IPS-20b (cell line): ENCODE results near the gene KCTD17.

Experiments
- H3K27ac ChIP-seq: one replicate; pipeline ENCODE4 v1.5.1; 2013; ENCODE audit warnings: low read length
- H3K27me3 ChIP-seq: 2 replicates; pipeline ENCODE4 v1.6.1; 2013; ENCODE audit warnings: mild to moderate bottlenecking, low read length, inconsistent platforms; ENCODE audit not compliant: insufficient read depth
- H3K36me3 ChIP-seq: 2 replicates; pipeline ENCODE4 v1.6.1; 2013; ENCODE audit warnings: low read depth, mild to moderate bottlenecking, inconsistent platforms, low read length, moderate library complexity; ENCODE audit not compliant: insufficient read depth
- H3K4me1 ChIP-seq: 2 replicates; pipeline ENCODE4 v1.6.1; 2013; ENCODE audit warnings: mild to moderate bottlenecking, control low read depth, inconsistent platforms, low read length, moderate library complexity; ENCODE audit not compliant: insufficient read depth
- H3K4me3 ChIP-seq: 2 replicates; pipeline ENCODE4 v1.5.1; 2013; ENCODE audit warnings: mild to moderate bottlenecking, low read length, inconsistent platforms
- H3K9ac ChIP-seq: 2 replicates; pipeline ENCODE4 v1.6.1; 2013; ENCODE audit warnings: low read depth, mild to moderate bottlenecking, inconsistent platforms, low read length, moderate library complexity
- H3K9me3 ChIP-seq: 2 replicates; pipeline ENCODE4 v1.6.1; 2013; ENCODE audit warnings: mild to moderate bottlenecking, low read depth, low read length, inconsistent platforms; ENCODE audit not compliant: insufficient read depth

Gene KCTD17

DNA sequence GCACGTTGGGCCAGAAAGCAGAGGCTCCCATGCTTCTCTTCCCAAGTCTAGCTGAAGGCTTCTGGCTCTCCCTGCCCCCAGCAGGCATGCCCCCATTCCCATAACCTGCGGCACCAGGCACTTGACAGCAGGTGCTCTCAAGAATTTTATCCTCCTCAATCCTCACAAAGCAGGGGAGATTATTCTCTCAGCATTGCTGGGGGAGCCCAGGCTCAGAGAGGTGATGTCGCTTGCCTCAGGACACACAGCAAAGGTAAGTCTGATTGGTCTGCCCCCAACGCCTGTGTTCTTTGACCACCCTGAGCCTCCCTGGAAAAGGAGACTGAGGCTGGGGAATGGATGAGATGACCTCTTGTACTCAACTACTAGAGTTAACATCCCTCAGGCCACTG is 37.1 kb upstream of the KCTD17 start:
- H3K9me3 ChIP-seq, result no peaks in the 10 kb centered on the region
- no peak overlapping the region for H3K27ac ChIP-seq
- H3K36me3 ChIP-seq, result peaks cover 19% of the 10 kb centered on the region
- peaks cover 8% of the 10 kb centered on the region; the same call in 1 of the 2 replicates for H3K27me3 ChIP-seq
- peaks cover 4% of the 10 kb centered on the region; the same call in 1 of the 2 replicates for H3K4me1 ChIP-seq
- H3K9ac ChIP-seq, result no peak overlapping the region
- no peak overlapping the region for H3K4me3 ChIP-seq

DNA sequence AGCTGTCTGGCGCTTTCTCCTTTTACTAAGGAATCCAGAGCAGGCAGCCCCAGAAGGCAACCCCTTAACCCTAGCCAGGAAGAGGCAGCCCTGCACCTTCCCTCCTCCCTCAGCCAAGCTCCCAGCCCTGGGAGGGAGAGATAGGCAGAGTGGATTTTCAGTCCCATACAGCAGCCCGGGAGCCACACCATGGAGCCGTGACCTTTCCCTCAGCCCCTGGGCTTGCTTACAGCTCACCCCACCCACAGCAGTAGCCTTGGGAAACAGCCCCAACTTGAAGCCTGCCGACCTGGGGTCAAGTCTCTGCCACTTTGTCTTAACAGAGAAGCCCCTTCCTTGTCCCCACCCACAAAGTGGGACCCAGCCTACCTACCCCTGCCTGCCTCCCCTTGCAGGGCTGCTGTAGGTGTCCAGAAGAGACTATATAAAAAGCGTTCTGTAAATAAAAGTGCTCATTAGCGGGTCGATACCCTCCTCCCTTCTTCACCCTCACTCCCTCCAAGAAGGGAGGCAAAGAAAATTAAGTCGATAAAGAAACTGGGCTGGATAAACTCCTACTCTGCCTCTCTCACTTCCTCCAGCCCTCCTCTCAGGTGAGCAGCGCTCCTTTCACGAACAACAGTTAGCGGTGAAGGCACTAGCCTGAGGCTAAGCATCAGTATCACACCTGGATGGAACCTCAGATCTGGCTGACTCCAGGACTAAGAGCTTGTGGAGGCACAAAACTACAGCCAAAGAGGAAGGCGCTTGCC is 36.5 kb upstream of the KCTD17 start:
- Histone ChIP-seq H3K4me1 (peaks cover 4% of the 10 kb centered on the region; the same call in 1 of the 2 replicates), H3K9ac (no peak overlapping the region), H3K9me3 (no peaks in the 10 kb centered on the region), H3K27ac (no peak overlapping the region), H3K36me3 (peaks cover 19% of the 10 kb centered on the region), H3K4me3 (no peak overlapping the region), H3K27me3 (0 out of 2 replicates have a peak, but pooled peaks cover 2% of the 10 kb centered on the region)

DNA sequence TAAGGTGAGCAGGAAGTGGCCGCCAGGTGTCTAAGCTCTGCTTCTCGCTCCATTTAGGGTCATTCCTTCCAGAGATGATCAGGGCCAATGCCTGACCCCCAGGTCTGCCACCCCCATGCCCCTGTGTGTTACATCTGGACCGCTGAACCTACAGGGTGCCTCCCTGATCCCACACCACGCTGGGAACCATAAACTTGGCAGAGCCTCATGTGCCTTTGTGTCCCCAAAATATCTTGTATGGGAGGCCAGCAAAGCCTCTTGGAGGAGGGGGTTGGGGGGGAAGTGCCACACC is 36.0 kb upstream of the KCTD17 start:
- Histone ChIP-seq H3K36me3 (peaks cover 19% of the 10 kb centered on the region), H3K9me3 (no peaks in the 10 kb centered on the region), H3K4me3 (no peak overlapping the region), H3K27me3 (no peaks in the 10 kb centered on the region), H3K9ac (no peak overlapping the region), H3K27ac (no peak overlapping the region), H3K4me1 (peaks cover 8% of the 10 kb centered on the region; the same call in 1 of the 2 replicates)

GRCh38 chr22:37016134-37016910 is 35.2 kb upstream of the KCTD17 start:
- H3K27me3 ChIP-seq, result no peaks in the 10 kb centered on the region
- H3K36me3 ChIP-seq, result peaks cover 19% of the 10 kb centered on the region
- H3K27ac ChIP-seq, result no peak overlapping the region
- no peaks in the 10 kb centered on the region for H3K9me3 ChIP-seq
- H3K9ac ChIP-seq, result no peak overlapping the region
- peaks cover 8% of the 10 kb centered on the region; the same call in 1 of the 2 replicates for H3K4me1 ChIP-seq
- no peak overlapping the region for H3K4me3 ChIP-seq

DNA sequence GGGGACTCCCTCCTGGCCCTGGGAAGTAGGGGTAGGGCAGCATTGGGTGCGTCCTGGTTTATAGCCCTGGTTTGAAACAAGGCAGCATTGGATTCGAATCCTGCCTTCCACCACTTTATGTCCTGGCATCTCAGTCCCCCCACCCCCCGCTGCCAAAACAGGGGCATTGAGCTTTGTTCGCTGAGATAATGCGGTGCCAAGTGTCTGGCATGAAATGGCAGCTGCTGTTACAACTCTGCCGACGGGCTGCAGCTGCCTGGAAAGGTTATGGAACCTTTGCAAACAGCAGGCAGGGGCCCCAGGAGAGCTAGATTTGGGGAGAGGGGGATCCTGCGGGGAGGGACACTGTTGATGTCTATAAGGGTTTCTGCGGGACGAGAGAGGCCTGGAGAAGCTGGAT is 34.2 kb upstream of the KCTD17 start:
- Histone ChIP-seq H3K4me1 (peaks cover 8% of the 10 kb centered on the region; the same call in 1 of the 2 replicates), H3K36me3 (peaks cover 19% of the 10 kb centered on the region), H3K27ac (no peak overlapping the region), H3K9me3 (no peaks in the 10 kb centered on the region), H3K4me3 (no peak overlapping the region; the same call in 1 of the 2 replicates), H3K9ac (no peak overlapping the region), H3K27me3 (no peaks in the 10 kb centered on the region)

GRCh38 chr22:37018086-37018814 is 33.3 kb upstream of the KCTD17 start:
- Histone ChIP-seq H3K9me3 (no peaks in the 10 kb centered on the region), H3K27me3 (no peaks in the 10 kb centered on the region), H3K4me3 (peak overlapping the region; percentile 80), H3K4me1 (peaks cover 8% of the 10 kb centered on the region; the same call in 1 of the 2 replicates), H3K27ac (no peak overlapping the region), H3K36me3 (peaks cover 19% of the 10 kb centered on the region), H3K9ac (peak overlapping the region; percentile 84; the same call in 1 of the 2 replicates)

GRCh38 chr22:37018815-37019308 is 32.7 kb upstream of the KCTD17 start:
- Histone ChIP-seq H3K27me3 (no peaks in the 10 kb centered on the region), H3K4me1 (peaks cover 8% of the 10 kb centered on the region; the same call in 1 of the 2 replicates), H3K27ac (peak overlapping the region; percentile 84), H3K4me3 (peak overlapping the region; percentile 80), H3K9me3 (no peaks in the 10 kb centered on the region), H3K9ac (peak overlapping the region; percentile 84), H3K36me3 (peaks cover 19% of the 10 kb centered on the region)

DNA sequence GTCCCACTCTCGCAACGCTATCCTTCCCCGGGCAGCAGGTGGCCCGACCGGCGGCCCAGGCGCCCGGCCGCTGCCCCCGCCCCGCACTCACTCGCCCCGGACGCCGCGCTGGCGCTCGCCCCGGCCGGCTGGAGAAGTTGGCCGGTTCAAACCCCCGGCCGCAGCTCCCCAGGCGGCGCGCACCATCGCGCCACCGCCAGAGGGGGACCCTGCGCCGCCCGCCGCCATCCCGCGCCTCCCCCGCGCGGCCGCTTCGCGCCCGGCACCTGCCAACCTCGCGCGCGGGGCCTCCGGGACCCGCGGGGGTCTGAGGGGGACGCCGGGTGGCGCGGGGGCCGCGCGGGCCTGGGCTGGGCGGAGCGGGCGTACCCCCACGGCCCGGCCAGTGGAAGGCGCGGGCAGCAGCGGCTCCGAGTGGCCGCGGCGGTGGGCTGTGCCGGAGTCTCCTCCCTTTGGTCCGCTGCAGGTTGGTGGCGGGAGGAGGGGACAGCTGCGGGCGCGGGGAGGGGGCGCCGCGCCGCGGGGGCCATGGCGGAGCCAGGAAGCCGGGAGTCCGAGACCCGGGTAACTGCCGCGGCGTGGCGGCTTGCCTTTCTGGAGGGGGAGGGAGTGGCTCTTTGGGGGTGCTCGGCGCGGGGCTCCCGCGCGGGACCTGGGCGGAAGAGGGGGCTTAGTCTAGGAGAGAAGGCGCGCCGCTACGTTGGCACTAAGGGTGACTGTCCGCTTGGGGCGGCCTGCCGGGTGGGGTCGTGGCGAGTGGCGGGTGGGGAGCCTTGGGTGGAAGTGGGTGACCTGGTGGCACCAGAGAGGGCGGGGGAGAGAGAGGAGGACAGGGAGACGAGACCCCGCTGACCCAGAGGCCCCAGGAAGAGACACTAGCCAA is 32.0 kb upstream of the KCTD17 start, which contains the start of the genes MPST and TST:
Gene MPST (plus strand): TSS at position 434 of the 883 bp plus-strand sequence. CDS start 95 bp downstream, at position 529.
Gene TST (minus strand): TSS at position 139 of the 883 bp plus-strand sequence. CDS start 715 bp downstream, outside the sequence.
- H3K27ac ChIP-seq, result peak within 1 kb of the TSS; percentile 84
- H3K27me3 ChIP-seq, result no peaks in the 10 kb centered on the region
- no peaks in the 10 kb centered on the region for H3K9me3 ChIP-seq
- H3K9ac ChIP-seq, result peak within 1 kb of the TSS; percentile 84
- H3K4me3 ChIP-seq, result peak within 1 kb of the TSS; percentile 96
- peaks cover 8% of the 10 kb centered on the region; the same call in 1 of the 2 replicates for H3K4me1 ChIP-seq
- peaks cover 20% of the 10 kb centered on the region for H3K36me3 ChIP-seq

- Histone ChIP-seq H3K27ac (peak overlapping the region; percentile 12), H3K27me3 (no peaks in the 10 kb centered on the region), H3K9me3 (no peaks in the 10 kb centered on the region), H3K4me3 (peak overlapping the region; percentile 96), H3K36me3 (peaks cover 26% of the 10 kb centered on the region), H3K9ac (peak overlapping the region; percentile 84; the same call in 1 of the 2 replicates), H3K4me1 (peaks cover 8% of the 10 kb centered on the region; the same call in 1 of the 2 replicates)
Observed at GRCh38 chr22:37020192-37020479, 31.4 kb upstream of the KCTD17 start.

GRCh38 chr22:37021041-37021440 is 30.5 kb upstream of the KCTD17 start:
- Histone ChIP-seq H3K4me1 (peaks cover 4% of the 10 kb centered on the region; the same call in 1 of the 2 replicates), H3K4me3 (no peak overlapping the region), H3K9me3 (no peaks in the 10 kb centered on the region), H3K27ac (no peak overlapping the region), H3K36me3 (peaks cover 35% of the 10 kb centered on the region), H3K9ac (no peak overlapping the region), H3K27me3 (no peaks in the 10 kb centered on the region)
